ENCODE results near the gene CRYGN.

Gene CRYGN

GRCh38 chr7:151405056-151405455 lies 34.9 kb downstream of the CRYGN start:
- H3K4me1 ChIP-seq (ENCODE audit: insufficient read depth, low read length) = peaks cover 9% of the 10 kb centered on the region; the same call in 1 of the 2 replicates

GRCh38 chr7:151404216-151405011 lies 35.5 kb downstream of the CRYGN start:
- Histone ChIP-seq H3K9me3 (ENCODE audit: control insufficient read depth, insufficient read depth, low read length) (no peaks in the 10 kb centered on the region), H3K9ac (ENCODE audit: low read depth, low read length) (no peak overlapping the region), H3K36me3 (ENCODE audit: insufficient read depth, low read length) (no peaks in the 10 kb centered on the region), H3K4me1 (ENCODE audit: insufficient read depth, low read length) (peaks cover 9% of the 10 kb centered on the region; the same call in 1 of the 2 replicates)

More at GRCh38 chr7:151405056-151405455, 34.9 kb downstream of the CRYGN start:
- H3K9ac ChIP-seq (ENCODE audit: low read depth, low read length) = no peak overlapping the region
- H3K36me3 ChIP-seq (ENCODE audit: insufficient read depth, low read length) = no peaks in the 10 kb centered on the region
- H3K9me3 ChIP-seq (ENCODE audit: control insufficient read depth, insufficient read depth, low read length) = no peaks in the 10 kb centered on the region

- no peaks in the 10 kb centered on the region for H3K36me3 ChIP-seq (ENCODE audit: insufficient read depth, low read length)
- H3K4me1 ChIP-seq (ENCODE audit: insufficient read depth, low read length) = peaks cover 9% of the 10 kb centered on the region; the same call in 1 of the 2 replicates
- no peak overlapping the region for H3K9ac ChIP-seq (ENCODE audit: low read depth, low read length)
These were observed 36.2 kb downstream of the CRYGN start for GRCh38 chr7:151403764-151404163.

GRCh38 chr7:151402029-151402835 lies 37.7 kb downstream of the CRYGN start:
- Histone ChIP-seq H3K9ac (ENCODE audit: low read depth, low read length) (no peak overlapping the region), H3K9me3 (ENCODE audit: control insufficient read depth, insufficient read depth, low read length) (no peaks in the 10 kb centered on the region), H3K36me3 (ENCODE audit: insufficient read depth, low read length) (no peaks in the 10 kb centered on the region), H3K4me1 (ENCODE audit: insufficient read depth, low read length) (peaks cover 6% of the 10 kb centered on the region; the same call in 1 of the 2 replicates)

More at GRCh38 chr7:151403764-151404163, 36.2 kb downstream of the CRYGN start:
- no peaks in the 10 kb centered on the region for H3K9me3 ChIP-seq (ENCODE audit: control insufficient read depth, insufficient read depth, low read length)

GRCh38 chr7:151400626-151401315 lies 39.2 kb downstream of the CRYGN start:
- Histone ChIP-seq H3K36me3 (ENCODE audit: insufficient read depth, low read length) (no peaks in the 10 kb centered on the region), H3K9me3 (ENCODE audit: control insufficient read depth, insufficient read depth, low read length) (no peaks in the 10 kb centered on the region), H3K9ac (ENCODE audit: low read depth, low read length) (no peak overlapping the region), H3K4me1 (ENCODE audit: insufficient read depth, low read length) (peaks cover 6% of the 10 kb centered on the region; the same call in 1 of the 2 replicates)

- H3K9me3 ChIP-seq (ENCODE audit: control insufficient read depth, insufficient read depth, low read length) = no peaks in the 10 kb centered on the region
- H3K4me1 ChIP-seq (ENCODE audit: insufficient read depth, low read length) = peaks cover 6% of the 10 kb centered on the region; the same call in 1 of the 2 replicates
- H3K36me3 ChIP-seq (ENCODE audit: insufficient read depth, low read length) = no peaks in the 10 kb centered on the region
- no peak overlapping the region for H3K9ac ChIP-seq (ENCODE audit: low read depth, low read length)
These were observed 40.0 kb downstream of the CRYGN start for GRCh38 chr7:151399906-151400305.

- H3K9ac ChIP-seq (ENCODE audit: low read depth, low read length) = no peak overlapping the region
- no peaks in the 10 kb centered on the region for H3K36me3 ChIP-seq (ENCODE audit: insufficient read depth, low read length)
- H3K4me1 ChIP-seq (ENCODE audit: insufficient read depth, low read length) = peaks cover 6% of the 10 kb centered on the region; the same call in 1 of the 2 replicates
- H3K9me3 ChIP-seq (ENCODE audit: control insufficient read depth, insufficient read depth, low read length) = no peaks in the 10 kb centered on the region
These were observed 40.7 kb downstream of the CRYGN start for GRCh38 chr7:151399305-151399601.

- Histone ChIP-seq H3K36me3 (ENCODE audit: insufficient read depth, low read length) (no peaks in the 10 kb centered on the region), H3K4me1 (ENCODE audit: insufficient read depth, low read length) (peaks cover 7% of the 10 kb centered on the region), H3K9ac (ENCODE audit: low read depth, low read length) (no peak overlapping the region), H3K9me3 (ENCODE audit: control insufficient read depth, insufficient read depth, low read length) (no peaks in the 10 kb centered on the region)
These were observed 41.3 kb downstream of the CRYGN start for GRCh38 chr7:151398446-151399304.

- Histone ChIP-seq H3K4me1 (ENCODE audit: insufficient read depth, low read length) (peaks cover 13% of the 10 kb centered on the region), H3K9me3 (ENCODE audit: control insufficient read depth, insufficient read depth, low read length) (no peaks in the 10 kb centered on the region), H3K9ac (ENCODE audit: low read depth, low read length) (no peak overlapping the region), H3K36me3 (ENCODE audit: insufficient read depth, low read length) (no peaks in the 10 kb centered on the region)
These were observed 42.9 kb downstream of the CRYGN start for GRCh38 chr7:151397026-151397425.

GRCh38 chr7:151396328-151396970 lies 43.5 kb downstream of the CRYGN start:
- peaks cover 13% of the 10 kb centered on the region for H3K4me1 ChIP-seq (ENCODE audit: insufficient read depth, low read length)
- no peaks in the 10 kb centered on the region for H3K9me3 ChIP-seq (ENCODE audit: control insufficient read depth, insufficient read depth, low read length)
- no peaks in the 10 kb centered on the region for H3K36me3 ChIP-seq (ENCODE audit: insufficient read depth, low read length)
- H3K9ac ChIP-seq (ENCODE audit: low read depth, low read length) = no peak overlapping the region

GRCh38 chr7:151395036-151395367 lies 44.9 kb downstream of the CRYGN start:
- no peak overlapping the region for H3K9ac ChIP-seq (ENCODE audit: low read depth, low read length)
- H3K36me3 ChIP-seq (ENCODE audit: insufficient read depth, low read length) = no peaks in the 10 kb centered on the region
- H3K4me1 ChIP-seq (ENCODE audit: insufficient read depth, low read length) = peaks cover 7% of the 10 kb centered on the region
- no peaks in the 10 kb centered on the region for H3K9me3 ChIP-seq (ENCODE audit: control insufficient read depth, insufficient read depth, low read length)

GRCh38 chr7:151394076-151395035 lies 45.6 kb downstream of the CRYGN start:
- Histone ChIP-seq H3K9me3 (ENCODE audit: control insufficient read depth, insufficient read depth, low read length) (no peaks in the 10 kb centered on the region), H3K4me1 (ENCODE audit: insufficient read depth, low read length) (peaks cover 7% of the 10 kb centered on the region), H3K9ac (ENCODE audit: low read depth, low read length) (no peak overlapping the region), H3K36me3 (ENCODE audit: insufficient read depth, low read length) (no peaks in the 10 kb centered on the region)

Data from ES-I3 (cell line).